Prostate gland (tissue), 2 donors: ENCODE measurements around the gene LHPP. TPM values are rescaled to one million over a fixed set of nuclear protein-coding genes. Genes with fewer than 3 reads are reported as not detected.

ENCODE experiments used
- DNase-seq: peaks from one replicate; pipeline ENCODE4 v3.0.0-alpha.2; 2019; ENCODE audit warnings: low spot score
- H3K27ac ChIP-seq, 2 donors: fragments of 200-600 bp; sonication (generic); 2 replicates each; pipeline ENCODE4 v1.5.1; 2017 to 2019
- H3K27me3 ChIP-seq: fragments of 200-600 bp; sonication (generic); replicated peaks from 2 replicates; pipeline ENCODE4 v1.5.1; 2019; ENCODE audit not compliant: insufficient read depth
- H3K36me3 ChIP-seq, 2 donors: fragments of 200-600 bp; sonication (generic); 1 replicate in 1 of 2; 2 replicates in 1 of 2; pipeline versions ENCODE4 v1.5.1 to v1.8.1; 2017 to 2019
- H3K4me1 ChIP-seq: fragments of 200-600 bp; sonication (generic); replicated peaks from 2 replicates; pipeline ENCODE4 v1.5.1; 2019
- H3K4me3 ChIP-seq, 2 donors: fragments of 200-600 bp; sonication (generic); 2 replicates each; pipeline ENCODE4 v1.5.1; 2017 to 2019
- H3K9me3 ChIP-seq: fragments of 200-600 bp; sonication (generic); 2 replicates; pipeline ENCODE4 v1.5.1; 2017
- CTCF ChIP-seq, 4 experiments: fragments of 200-600 bp in 2 of 4; fragments of 450-650 bp in 2 of 4; sonication (generic) in 2 of 4; IDR thresholded peaks; 1 replicate in 3 of 4; 2 replicates in 1 of 4; pipeline ENCODE4 v1.5.1; 2016 to 2019; ENCODE audit warnings: antibody characterized with exemption in 4 of 4, mild to moderate bottlenecking in 2 of 4, moderate library complexity in 2 of 4
- POLR2A ChIP-seq: fragments of 450-650 bp; IDR thresholded peaks from one replicate; pipeline ENCODE4 v1.6.1; 2016; ENCODE audit warnings: antibody characterized with exemption, mild to moderate bottlenecking
- POLR2AphosphoS5 ChIP-seq: sonication (generic); formaldehyde crosslinking; IDR thresholded peaks from one replicate; pipeline ENCODE4 v1.6.1; 2017; ENCODE audit warnings: antibody characterized with exemption
- WGBS: methylation state at CpG from one replicate; pipeline ENCODE4 v1.1.5; 2018; 5-methylcytosine and 5-hydroxymethylcytosine counted together
- intact Hi-C: fragments of 100-400 bp; cut with DNase I; formaldehyde crosslinking; loops from one replicate; pipeline ENCODE4 v1.14.2; 2022
- total RNA-seq, 2 donors: library from RNA; depleted of rRNA; stranded (reverse); fragments of >200 nt; gene quantifications; one replicate each; pipeline ENCODE4 v1.1.0, GENCODE V29; 2016

Gene LHPP
- total RNA-seq, 2 donors from 2014 or later: 21.9 to 43.3 TPM

DNA sequence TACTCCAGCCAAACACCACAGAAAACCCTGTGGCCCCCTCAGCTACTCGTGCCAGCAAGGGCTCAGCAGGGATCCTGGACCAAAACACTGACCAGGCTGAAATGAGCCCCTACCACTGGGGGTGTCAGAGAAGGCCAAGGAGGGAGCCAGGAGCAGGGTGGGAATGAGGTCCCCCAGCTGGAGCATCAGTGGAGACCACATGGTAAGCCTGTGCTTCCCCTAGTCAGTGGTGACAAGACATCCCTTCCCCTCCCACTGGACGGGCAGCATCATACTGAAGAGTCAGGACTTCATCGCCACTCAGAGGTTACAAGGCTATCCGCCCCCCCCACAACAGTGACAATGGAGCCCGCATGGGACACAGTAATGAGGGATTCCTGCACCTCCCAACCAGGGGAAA is 99.6 kb downstream of the LHPP start:
- WGBS: 91% methylated on average over 5 of the region's 5 CpGs
- no peak for DNase-seq

DNA sequence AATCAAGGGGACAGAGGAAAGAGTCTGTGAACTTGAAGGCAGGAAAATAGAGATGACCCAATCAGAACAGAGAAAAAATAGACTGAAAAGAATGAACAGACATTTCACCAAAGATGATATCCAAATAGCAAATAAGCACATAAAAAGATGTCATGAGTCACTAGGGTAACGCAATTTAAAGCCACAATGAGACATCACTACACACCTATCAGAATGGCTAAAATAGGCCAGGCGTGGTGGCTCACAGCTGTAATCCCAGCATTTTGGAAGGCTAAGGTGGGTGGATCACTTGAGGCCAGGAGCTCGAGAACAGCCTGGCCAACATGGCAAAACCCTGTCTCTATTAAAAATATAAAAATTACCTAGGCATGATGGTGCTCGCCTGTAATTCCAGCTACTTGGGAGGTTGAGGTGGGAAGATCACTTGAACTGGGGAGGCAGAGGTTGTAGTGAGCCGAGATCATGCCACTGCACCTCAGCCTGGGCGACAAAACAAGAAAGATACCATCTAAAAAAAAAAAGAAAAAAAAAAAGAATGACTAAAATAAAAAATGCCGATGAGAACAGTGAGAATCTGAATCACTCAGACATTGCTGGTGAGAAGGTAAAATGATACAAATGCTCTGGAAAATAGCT is 100.9 kb downstream of the LHPP start:
- Histone ChIP-seq H3K4me3 (no peak overlapping the region), H3K4me1 (peaks cover 5% of the 10 kb centered on the region), H3K27ac (no peak overlapping the region), H3K9me3 (no peaks in the 10 kb centered on the region), H3K27me3 (no peaks in the 10 kb centered on the region), H3K36me3 (no peaks in the 10 kb centered on the region)
- intact Hi-C loops: no loop called here
- 82% methylated on average over 7 of the region's 7 CpGs for WGBS
- TF ChIP-seq POLR2AphosphoS5 (no peak), CTCF (IDR thresholded peaks at IDR 0.05) (no peak), POLR2A (no peak)
- DNase-seq: no peak

More for the DNA sequence above, 99.6 kb downstream of the LHPP start:
- Histone ChIP-seq H3K4me3 (no peak overlapping the region), H3K27me3 (no peaks in the 10 kb centered on the region), H3K9me3 (no peaks in the 10 kb centered on the region), H3K4me1 (peaks cover 5% of the 10 kb centered on the region), H3K36me3 (no peaks in the 10 kb centered on the region), H3K27ac (peak overlapping the region; percentile 62 to 76)
- intact Hi-C loops: no loop called here
- TF ChIP-seq POLR2A (no peak), POLR2AphosphoS5 (no peak), CTCF (IDR thresholded peaks at IDR 0.05) (no peak)

- 95% methylated on average over 7 of the region's 7 CpGs for WGBS
- Histone ChIP-seq H3K27me3 (no peaks in the 10 kb centered on the region), H3K27ac (no peak overlapping the region), H3K4me3 (no peak overlapping the region), H3K9me3 (no peaks in the 10 kb centered on the region), H3K4me1 (peaks cover 5% of the 10 kb centered on the region), H3K36me3 (no peaks in the 10 kb centered on the region)
- TF ChIP-seq CTCF (IDR thresholded peaks at IDR 0.05) (no peak), POLR2AphosphoS5 (no peak), POLR2A (no peak)
- no peak for DNase-seq
- intact Hi-C loops: no loop called here
Measured at GRCh38 chr10:124563320-124564040, 101.9 kb downstream of the LHPP start.

GRCh38 chr10:124564881-124565280 is 103.3 kb downstream of the LHPP start:
- H3K9me3 ChIP-seq: no peaks in the 10 kb centered on the region
- no peak overlapping the region for H3K4me3 ChIP-seq
- DNase-seq: no peak
- intact Hi-C loops: no loop called here
- TF ChIP-seq POLR2AphosphoS5 (no peak), POLR2A (no peak), CTCF (IDR thresholded peaks at IDR 0.05) (no peak)
- no peaks in the 10 kb centered on the region for H3K27me3 ChIP-seq
- 71% methylated on average over 9 of the region's 9 CpGs for WGBS
- no peaks in the 10 kb centered on the region for H3K36me3 ChIP-seq
- H3K27ac ChIP-seq: no peak overlapping the region
- H3K4me1 ChIP-seq: peaks cover 2% of the 10 kb centered on the region
